ENCODE results near the gene CUEDC1.

The CUEDC1 gene

DNA sequence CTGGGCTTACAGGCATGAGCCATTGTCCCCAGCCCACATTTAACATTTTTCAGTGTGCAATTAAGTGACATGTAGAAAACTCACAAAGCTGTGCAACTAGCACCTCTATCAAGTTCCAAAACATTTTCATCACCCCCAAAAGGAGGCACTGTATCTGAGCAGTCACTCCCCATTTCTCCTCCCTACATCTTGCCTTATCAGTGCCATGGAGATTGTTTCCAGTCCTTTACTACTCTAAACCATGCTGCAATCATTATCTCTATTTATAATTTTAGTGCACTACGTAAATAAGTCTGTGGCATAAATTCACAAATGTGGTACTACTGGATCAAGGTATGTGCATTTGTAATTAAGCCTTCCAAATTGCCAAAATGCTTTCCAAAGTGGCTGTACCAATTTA is 112.9 kb downstream of the CUEDC1 start:
- H3K4me1 ChIP-seq, result peaks cover 0 to 7% (median 0%) of the 10 kb centered on the region in 4 donors
- H3K9me3 ChIP-seq, result no peaks in the 10 kb centered on the region
- H3K27ac ChIP-seq, result no peak overlapping the region
- intact Hi-C loops (cut with DNase I; ENCODE audit: low total_unique reads), result no loop called here
- DNase-seq, result no peak
- TF ChIP-seq, protein P1, sequence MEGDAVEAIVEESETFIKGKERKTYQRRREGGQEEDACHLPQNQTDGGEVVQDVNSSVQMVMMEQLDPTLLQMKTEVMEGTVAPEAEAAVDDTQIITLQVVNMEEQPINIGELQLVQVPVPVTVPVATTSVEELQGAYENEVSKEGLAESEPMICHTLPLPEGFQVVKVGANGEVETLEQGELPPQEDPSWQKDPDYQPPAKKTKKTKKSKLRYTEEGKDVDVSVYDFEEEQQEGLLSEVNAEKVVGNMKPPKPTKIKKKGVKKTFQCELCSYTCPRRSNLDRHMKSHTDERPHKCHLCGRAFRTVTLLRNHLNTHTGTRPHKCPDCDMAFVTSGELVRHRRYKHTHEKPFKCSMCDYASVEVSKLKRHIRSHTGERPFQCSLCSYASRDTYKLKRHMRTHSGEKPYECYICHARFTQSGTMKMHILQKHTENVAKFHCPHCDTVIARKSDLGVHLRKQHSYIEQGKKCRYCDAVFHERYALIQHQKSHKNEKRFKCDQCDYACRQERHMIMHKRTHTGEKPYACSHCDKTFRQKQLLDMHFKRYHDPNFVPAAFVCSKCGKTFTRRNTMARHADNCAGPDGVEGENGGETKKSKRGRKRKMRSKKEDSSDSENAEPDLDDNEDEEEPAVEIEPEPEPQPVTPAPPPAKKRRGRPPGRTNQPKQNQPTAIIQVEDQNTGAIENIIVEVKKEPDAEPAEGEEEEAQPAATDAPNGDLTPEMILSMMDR (IDR thresholded peaks at IDR 0.05), result no peak
- no peak overlapping the region for H3K4me3 ChIP-seq
- H3K36me3 ChIP-seq, result peaks cover 24 to 67% (median 40%) of the 10 kb centered on the region in 3 donors
- no peaks in the 10 kb centered on the region for H3K27me3 ChIP-seq

DNA sequence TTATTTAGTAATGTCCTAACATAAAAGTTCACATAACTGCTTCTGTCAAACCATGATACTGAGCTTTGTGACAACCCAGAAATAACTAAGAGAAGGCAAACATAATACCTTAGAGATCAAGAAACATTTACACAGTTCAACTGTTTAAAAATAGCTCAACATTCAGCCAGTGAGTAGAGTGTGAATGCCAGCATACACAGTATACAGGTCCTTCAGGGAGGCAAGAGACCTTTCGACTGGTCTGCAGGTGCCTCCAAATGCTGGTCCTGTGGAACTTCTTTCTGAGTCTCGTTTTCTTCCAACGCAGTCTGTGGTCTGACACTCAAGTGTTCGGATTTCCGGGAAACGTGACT is 115.7 kb downstream of the CUEDC1 start:
- H3K36me3 ChIP-seq, result peaks cover 24 to 53% (median 39%) of the 10 kb centered on the region in 3 donors
- H3K4me3 ChIP-seq, result no peak overlapping the region
- intact Hi-C loops (cut with DNase I; ENCODE audit: low total_unique reads), result loop anchor here (10.0 kb wide), 2 partner anchors 165 to 595 kb away; no protein-coding TSS in a partner anchor
- no peaks in the 10 kb centered on the region for H3K27me3 ChIP-seq
- H3K27ac ChIP-seq, result no peak overlapping the region
- no peak for DNase-seq
- TF ChIP-seq, protein P1 (IDR thresholded peaks at IDR 0.05), result no peak
- H3K9me3 ChIP-seq, result no peaks in the 10 kb centered on the region
- peaks cover 0 to 9% (median 2%) of the 10 kb centered on the region in 4 donors for H3K4me1 ChIP-seq

DNA sequence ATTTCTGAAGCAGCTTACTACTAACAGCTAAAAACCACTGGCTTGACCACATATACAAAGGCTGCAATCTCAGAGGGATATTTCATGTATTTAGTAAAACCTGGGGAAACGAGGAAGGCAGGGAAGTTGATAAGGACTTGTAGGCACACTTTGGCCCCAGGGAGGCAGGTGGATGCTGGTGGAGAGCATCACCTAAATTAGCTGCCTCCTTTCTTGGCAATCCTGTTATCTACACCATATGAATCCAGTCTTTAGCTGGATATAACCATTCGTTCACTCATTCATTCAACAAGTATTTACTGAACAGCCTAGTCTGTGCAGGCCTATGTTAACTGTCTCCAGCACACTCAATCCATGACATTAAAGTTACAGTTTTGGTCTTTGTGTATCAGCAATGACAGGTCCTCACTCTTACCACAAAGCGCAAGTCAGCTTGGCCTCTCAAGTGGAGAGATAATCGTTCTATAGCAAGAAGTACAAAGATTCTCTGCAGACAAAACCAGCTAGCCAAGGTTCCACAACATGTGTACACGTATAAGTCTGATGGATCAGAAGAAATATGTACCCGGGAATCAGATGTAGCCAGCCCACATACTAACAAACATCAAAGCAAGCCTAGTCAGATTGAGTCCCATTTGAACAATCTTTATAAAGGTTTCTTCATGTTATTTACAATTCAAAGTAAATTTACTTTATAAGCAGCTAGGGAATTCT is 116.2 kb downstream of the CUEDC1 start:
- no peaks in the 10 kb centered on the region for H3K27me3 ChIP-seq
- H3K36me3 ChIP-seq, result peaks cover 24 to 53% (median 39%) of the 10 kb centered on the region in 3 donors
- no peak for DNase-seq
- intact Hi-C loops (cut with DNase I; ENCODE audit: low total_unique reads), result loop anchor here (10.0 kb wide), 2 partner anchors 164 to 594 kb away; no protein-coding TSS in a partner anchor
- H3K9me3 ChIP-seq, result no peaks in the 10 kb centered on the region
- no peak overlapping the region for H3K27ac ChIP-seq
- TF ChIP-seq, protein P1 (IDR thresholded peaks at IDR 0.05), result no peak
- peaks cover 0 to 11% (median 5%) of the 10 kb centered on the region in 4 donors for H3K4me1 ChIP-seq
- no peak overlapping the region for H3K4me3 ChIP-seq

DNA sequence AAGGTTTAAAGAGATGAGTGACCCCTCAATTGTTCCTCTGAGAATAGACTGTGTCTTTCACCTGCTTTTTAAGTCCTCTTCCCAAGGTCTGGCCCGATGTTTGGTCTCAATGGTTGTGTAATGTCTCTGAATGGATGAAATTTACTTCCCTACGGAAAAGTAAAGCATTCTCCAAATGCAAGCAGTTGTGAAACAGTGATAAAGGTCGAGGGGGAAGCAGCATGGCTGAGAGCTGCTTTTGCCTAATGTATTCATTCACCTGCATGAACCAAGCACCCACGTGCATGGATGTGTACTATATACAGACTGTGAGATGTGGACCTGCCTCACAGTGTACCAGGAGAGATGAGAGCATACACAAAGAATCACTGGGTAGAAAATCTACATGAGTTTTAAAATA is 116.8 kb downstream of the CUEDC1 start:
- Histone ChIP-seq H3K4me3 (no peak overlapping the region), H3K36me3 (peaks cover 24 to 53% (median 39%) of the 10 kb centered on the region in 3 donors), H3K4me1 (peaks cover 0 to 17% (median 11%) of the 10 kb centered on the region in 4 donors), H3K27ac (no peak overlapping the region), H3K27me3 (no peaks in the 10 kb centered on the region), H3K9me3 (no peaks in the 10 kb centered on the region)
- TF ChIP-seq, protein P1 (IDR thresholded peaks at IDR 0.05), result no peak
- intact Hi-C loops (cut with DNase I; ENCODE audit: low total_unique reads), result loop anchor here (10.0 kb wide), 2 partner anchors 164 to 594 kb away; no protein-coding TSS in a partner anchor
- no peak for DNase-seq

DNA sequence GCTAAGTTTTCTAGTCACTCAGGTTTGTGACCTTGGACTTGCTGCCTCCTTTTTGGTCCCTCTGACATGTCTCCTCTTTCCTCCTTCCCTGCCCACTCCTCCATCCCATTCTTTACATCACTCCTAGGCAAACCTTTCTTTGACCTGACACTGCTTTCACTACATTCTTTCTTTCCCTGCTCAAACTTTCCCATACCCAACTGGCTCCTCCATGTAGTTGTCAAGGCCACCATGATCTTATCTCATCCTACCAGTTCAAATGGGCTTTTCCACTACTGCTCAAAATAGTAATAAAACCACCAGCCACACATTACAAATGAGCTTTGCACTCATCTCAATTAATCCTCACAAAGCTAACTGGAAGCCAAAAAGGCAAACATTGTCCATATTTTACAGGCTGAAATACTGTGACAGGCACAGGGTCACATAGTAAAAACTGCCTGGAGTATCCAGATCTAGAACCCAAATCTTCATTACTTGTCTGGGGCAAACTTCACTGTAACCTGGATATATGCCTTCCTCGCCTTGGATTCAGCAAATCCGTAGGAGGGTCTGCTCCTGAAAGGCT is 119.8 kb downstream of the CUEDC1 start:
- Histone ChIP-seq H3K9me3 (no peaks in the 10 kb centered on the region), H3K27ac (peak overlapping the region; percentile 78 to 83), H3K36me3 (peaks cover 21 to 33% (median 32%) of the 10 kb centered on the region in 3 donors), H3K4me1 (peaks cover 0 to 28% (median 17%) of the 10 kb centered on the region in 4 donors), H3K4me3 (no peak overlapping the region), H3K27me3 (no peaks in the 10 kb centered on the region)
- TF ChIP-seq, protein P1 (IDR thresholded peaks at IDR 0.05), result no peak
- DNase-seq, result no peak
- intact Hi-C loops (cut with DNase I; ENCODE audit: low total_unique reads), result loop anchor here (10.0 kb wide), 2 partner anchors 161 to 591 kb away; no protein-coding TSS in a partner anchor
